K562 (cell line): ENCODE data around the gene LCNL1. TPM values are rescaled to one million over a fixed set of nuclear protein-coding genes. Genes with fewer than 3 reads are reported as not detected.

ENCODE experiments used
- AFF4 ChIP-seq: sonication (generic); formaldehyde crosslinking; IDR thresholded peaks from 2 replicates; pipeline ENCODE4 v1.8.0; 2023; ENCODE audit warnings: mild to moderate bottlenecking, missing genetic modification reagents
- ARHGAP35 ChIP-seq: fragments of 450-650 bp; IDR thresholded peaks from 2 replicates; pipeline ENCODE4 v1.6.1; 2018; ENCODE audit not compliant: partially characterized antibody
- ELF4 ChIP-seq: fragments of 450-650 bp; formaldehyde crosslinking; IDR thresholded peaks from 2 replicates; pipeline ENCODE4 v1.4.0; 2022; ENCODE audit warnings: missing genetic modification characterization
- FOXP1 ChIP-seq: sonication (generic); formaldehyde crosslinking; IDR thresholded peaks from 2 replicates; pipeline ENCODE4 v1.8.0; 2022; ENCODE audit warnings: mild to moderate bottlenecking, missing genetic modification reagents
- HIVEP1 ChIP-seq: fragments of 250-450 bp; sonication (Bioruptor Pico); IDR thresholded peaks from 2 replicates; pipeline ENCODE4 v1.4.0; 2020; ENCODE audit warnings: mild to moderate bottlenecking
- HMGN3 ChIP-seq: IDR thresholded peaks from 2 replicates; pipeline ENCODE4 v1.6.1; 2011; ENCODE audit warnings: borderline replicate concordance, low read depth, mild to moderate bottlenecking, mixed read lengths, low read length; ENCODE audit not compliant: insufficient read length; ENCODE audit errors: extremely low read depth
- KLF10 ChIP-seq: fragments of 250-450 bp; sonication (Bioruptor Pico); IDR thresholded peaks from 2 replicates; pipeline ENCODE4 v1.6.1; 2021; ENCODE audit warnings: matching md5 sums
- MBD2 ChIP-seq: sonication (generic); IDR thresholded peaks from 2 replicates; pipeline ENCODE4 v1.6.1; 2016; ENCODE audit warnings: low read depth, borderline replicate concordance
- MCM7 ChIP-seq, 2 experiments: fragments of 450-650 bp; IDR thresholded peaks; 2 replicates each; pipeline ENCODE4 v1.6.1; 2016 to 2018
- MXI1 ChIP-seq: IDR thresholded peaks from 2 replicates; pipeline ENCODE4 v1.6.1; 2011; ENCODE audit warnings: low read depth, mild to moderate bottlenecking, improper control_type of control experiment, low read length
- NFE2L1 ChIP-seq: fragments of 450-650 bp; IDR thresholded peaks from 2 replicates; pipeline ENCODE4 v1.6.1; 2016; ENCODE audit warnings: missing genetic modification characterization, low read depth, mild to moderate bottlenecking, missing compliant biosample characterization, moderate library complexity, borderline replicate concordance
- NFXL1 ChIP-seq: fragments of 450-650 bp; formaldehyde crosslinking; IDR thresholded peaks from 2 replicates; pipeline ENCODE4 v1.4.0; 2021; ENCODE audit warnings: mild to moderate bottlenecking
- NR4A1 ChIP-seq, 2 experiments: fragments of 250-450 bp in 1 of 2; fragments of 450-650 bp in 1 of 2; sonication (Bioruptor Pico) in 1 of 2; IDR thresholded peaks; 2 replicates each; pipeline versions ENCODE4 v1.4.0 to v1.6.1; 2016 to 2020; ENCODE audit warnings: mild to moderate bottlenecking in 2 of 2, missing compliant biosample characterization in 1 of 2, missing genetic modification characterization in 1 of 2, moderate library complexity in 1 of 2
- POLR2A ChIP-seq: fragments of 450-650 bp; conservative IDR thresholded peaks from 2 replicates; pipeline ENCODE4 v1.6.1; 2016
- RB1 ChIP-seq: fragments of 450-650 bp; IDR thresholded peaks from 2 replicates; pipeline ENCODE4 v1.6.1; 2017; ENCODE audit warnings: low read depth, mild to moderate bottlenecking
- RBM17 ChIP-seq: fragments of 200-400 bp; formaldehyde crosslinking; IDR thresholded peaks from 2 replicates; pipeline ENCODE4 v1.6.1; 2017; ENCODE audit warnings: low read depth, mild to moderate bottlenecking, low read length, borderline replicate concordance
- SP1 ChIP-seq: sonication (generic); formaldehyde crosslinking; IDR thresholded peaks from 2 replicates; pipeline ENCODE4 v1.8.1; 2022; ENCODE audit warnings: mild to moderate bottlenecking, missing genetic modification reagents
- TCF7 ChIP-seq: sonication (generic); IDR thresholded peaks from 2 replicates; pipeline ENCODE4 v1.6.1; 2016; ENCODE audit warnings: antibody characterized with exemption, borderline replicate concordance
- TFE3 ChIP-seq: fragments of 450-650 bp; formaldehyde crosslinking; IDR thresholded peaks from 2 replicates; pipeline ENCODE4 v1.4.0; 2020; ENCODE audit warnings: mild to moderate bottlenecking, mixed read lengths
- U2AF1 ChIP-seq: fragments of 200-400 bp; formaldehyde crosslinking; optimal IDR thresholded peaks from 2 replicates; pipeline ENCODE3; 2017; ENCODE audit warnings: mild to moderate bottlenecking, low read depth, low read length, moderate library complexity
- ZNF3 ChIP-seq: fragments of 250-450 bp; sonication (Bioruptor Pico); IDR thresholded peaks from 2 replicates; pipeline ENCODE4 v1.5.0; 2021; ENCODE audit warnings: mild to moderate bottlenecking, moderate library complexity
- ZNF436 ChIP-seq: fragments of 250-450, 450-650 bp; sonication (Bioruptor Pico); formaldehyde crosslinking; IDR thresholded peaks from 2 replicates; pipeline ENCODE4 v1.7.0; 2020; ENCODE audit warnings: mild to moderate bottlenecking
- ZNF717 ChIP-seq: fragments of 250-450 bp; sonication (Bioruptor Pico); IDR thresholded peaks from 2 replicates; pipeline ENCODE4 v1.5.0; 2021
- ZNF76 ChIP-seq: fragments of 250-450 bp; sonication (Bioruptor Pico); IDR thresholded peaks from 2 replicates; pipeline ENCODE4 v1.4.0; 2020; ENCODE audit warnings: mild to moderate bottlenecking, moderate library complexity, borderline replicate concordance
- polyA plus RNA-seq, 8 experiments: library from polyadenylated mRNA; depleted of rRNA in 4 of 8; stranded (reverse) in 5 of 8; unstranded in 3 of 8; fragments of >200 nt; fragmentation: Nextera tagmentation in 2 of 8; fragmentation: Illumina TruSeq in 1 of 8; extraction: Ambion mirVana in 2 of 8; extraction: Trizol in 1 of 8; gene quantifications; 2 replicates each; pipeline versions ENCODE4 v1.2.1 to v1.2.3, GENCODE V29; 2011 to 2014; ENCODE audit warnings: inconsistent platforms in 1 of 8, missing spikeins in 1 of 8
- total RNA-seq, 7 experiments: library from RNA; depleted of rRNA in 6 of 7; stranded (reverse); fragments of >200 nt in 6 of 7; fragmentation: Illumina TruSeq in 2 of 7; extraction: Trizol in 2 of 7; gene quantifications; 2 replicates each; pipeline versions ENCODE4 v1.2.1 to v1.2.3, GENCODE V29; 2011 to 2021; ENCODE audit warnings: low replicate concordance in 1 of 7
- TF ChIP-seq, protein P1 (sequence below): sonication (generic); formaldehyde crosslinking; IDR thresholded peaks from 2 replicates; pipeline ENCODE4 v1.8.0; 2022; ENCODE audit warnings: mild to moderate bottlenecking, missing genetic modification reagents

Gene LCNL1
- total and polyA plus RNA-seq, 9 of the 15 experiments (the other 6 are each of a cell fraction or from before 2014, with no cell fraction given): 0.04 to 0.16 (median 0.04) TPM; not detected in 4

- TF ChIP-seq TFE3 (CRISPR knock-in tag) (no peak), ARHGAP35 (no peak), ZNF436 (CRISPR knock-in tag) (no peak), NR4A1 (CRISPR knock-in tag; IDR thresholded peaks at IDR 0.05) (no peak), NR4A1 (tag; IDR thresholded peaks at IDR 0.05) (no peak), NFXL1 (CRISPR knock-in tag) (no peak), ELF4 (no peak), POLR2A (no peak), NFE2L1 (tag) (no peak), KLF10 (CRISPR knock-in tag) (no peak), SP1 (CRISPR knock-in tag) (peak; percentile 83), ZNF76 (CRISPR knock-in tag) (no peak), TCF7 (no peak), U2AF1 (peak; percentile 10), MCM7 (IDR thresholded peaks at IDR 0.05) (no peak), MXI1 (no peak), MBD2 (no peak), ZNF3 (CRISPR knock-in tag) (no peak), AFF4 (CRISPR knock-in tag) (no peak), HIVEP1 (CRISPR knock-in tag) (no peak), RB1 (peak; percentile 64; the same call in 1 of the 2 replicates), ZNF717 (no peak), FOXP1 (CRISPR knock-in tag) (no peak), HMGN3 (peak; percentile 63), RBM17 (no peak)
- TF ChIP-seq, protein P1, sequence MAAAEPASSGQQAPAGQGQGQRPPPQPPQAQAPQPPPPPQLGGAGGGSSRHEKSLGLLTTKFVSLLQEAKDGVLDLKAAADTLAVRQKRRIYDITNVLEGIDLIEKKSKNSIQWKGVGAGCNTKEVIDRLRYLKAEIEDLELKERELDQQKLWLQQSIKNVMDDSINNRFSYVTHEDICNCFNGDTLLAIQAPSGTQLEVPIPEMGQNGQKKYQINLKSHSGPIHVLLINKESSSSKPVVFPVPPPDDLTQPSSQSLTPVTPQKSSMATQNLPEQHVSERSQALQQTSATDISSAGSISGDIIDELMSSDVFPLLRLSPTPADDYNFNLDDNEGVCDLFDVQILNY (CRISPR knock-in tag): no peak
Measured at GRCh38 chr9:136978073-136978864, 4.5 kb upstream of the LCNL1 start (continued).
